ENCODE measurements around the gene PCSK6.
"Not testable (repeated sequence)": the region's sequence is repeated elsewhere in the genome, so short reads cannot be mapped to it uniquely, and the experiment has no call there.

PCSK6 gene

GRCh38 chr15:101394654-101395053 is 94.9 kb downstream of the PCSK6 start:
- no peak for DNase-seq

GRCh38 chr15:101394056-101394630 is 95.4 kb downstream of the PCSK6 start:
- no peak for DNase-seq

- no peak for DNase-seq
These were observed 96.3 kb downstream of the PCSK6 start for GRCh38 chr15:101393172-101393571.

GRCh38 chr15:101391981-101392640 is 97.4 kb downstream of the PCSK6 start:
- DNase-seq, result no peak

GRCh38 chr15:101391431-101391830 is 98.1 kb downstream of the PCSK6 start:
- no peak for DNase-seq

- no peak for DNase-seq
These were observed 99.0 kb downstream of the PCSK6 start for GRCh38 chr15:101390462-101390861.

GRCh38 chr15:101390060-101390459 is 99.4 kb downstream of the PCSK6 start:
- no peak for DNase-seq

- DNase-seq, result no peak
These were observed 100.1 kb downstream of the PCSK6 start for GRCh38 chr15:101389362-101389761.

- DNase-seq, result no peak
These were observed 101.5 kb downstream of the PCSK6 start for GRCh38 chr15:101388046-101388445.

GRCh38 chr15:101387574-101387973 is 101.9 kb downstream of the PCSK6 start:
- DNase-seq, result no peak

- DNase-seq, result no peak
These were observed 102.5 kb downstream of the PCSK6 start for GRCh38 chr15:101386967-101387366.

GRCh38 chr15:101386006-101386405 is 103.5 kb downstream of the PCSK6 start:
- no peak for DNase-seq

GRCh38 chr15:101384276-101384675 is 105.2 kb downstream of the PCSK6 start:
- DNase-seq, result no peak

- DNase-seq, result no peak
These were observed 107.0 kb downstream of the PCSK6 start for GRCh38 chr15:101382544-101382943.

GRCh38 chr15:101381671-101382212 is 107.8 kb downstream of the PCSK6 start:
- DNase-seq, result no peak

- DNase-seq, result no peak
These were observed 109.4 kb downstream of the PCSK6 start for GRCh38 chr15:101380146-101380545.

GRCh38 chr15:101379647-101380046 is 109.9 kb downstream of the PCSK6 start:
- DNase-seq, result no peak

- DNase-seq, result no peak
These were observed 110.6 kb downstream of the PCSK6 start for GRCh38 chr15:101378879-101379278.

- DNase-seq, result no peak
These were observed 111.2 kb downstream of the PCSK6 start for GRCh38 chr15:101378171-101378755.

- DNase-seq, result no peak
These were observed 112.7 kb downstream of the PCSK6 start for GRCh38 chr15:101376615-101377395.

- DNase-seq, result not testable (repeated sequence)
These were observed 114.5 kb downstream of the PCSK6 start for GRCh38 chr15:101375006-101375405.

GRCh38 chr15:101374326-101374725 is 115.2 kb downstream of the PCSK6 start:
- no peak for DNase-seq

- DNase-seq, result no peak
These were observed 115.9 kb downstream of the PCSK6 start for GRCh38 chr15:101373577-101373976.
